Measurements from ENCODE around the gene BHMT2.

Gene BHMT2

DNA sequence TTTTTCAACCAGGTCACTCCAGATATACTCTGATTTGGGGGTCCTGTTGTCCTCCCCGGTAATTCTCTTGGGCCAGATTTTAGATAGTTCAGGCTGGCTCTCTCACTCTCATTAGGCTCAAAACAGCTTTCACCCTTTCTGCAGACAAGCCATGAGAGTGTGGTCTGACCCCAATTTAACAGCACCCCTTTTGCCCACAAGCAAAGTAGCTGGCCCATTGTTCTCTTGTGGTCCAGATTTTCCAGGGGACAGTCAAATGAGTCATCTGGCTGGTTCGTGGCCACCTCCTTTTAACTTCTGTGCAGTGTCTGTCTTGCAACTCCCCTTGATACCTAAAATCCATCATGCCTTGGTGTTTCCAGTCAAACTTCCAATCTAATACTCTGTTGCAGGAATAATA lies 16.5 kb downstream of the BHMT2 start:
- H3K4me3 ChIP-seq (IDR thresholded peaks at IDR 0.05; ENCODE audit: insufficient read depth, low read depth, low read length): no peak overlapping the region
- H3K9ac ChIP-seq: no peak overlapping the region
- H4K20me1 ChIP-seq (ENCODE audit: insufficient read depth): no peaks in the 10 kb centered on the region
- no peaks in the 10 kb centered on the region for H3K27me3 ChIP-seq (ENCODE audit: insufficient read depth, low read depth)
- no peak overlapping the region for H3K27ac ChIP-seq
- no peak for TF ChIP-seq CTCF (conservative IDR thresholded peaks at IDR 0.05; ENCODE audit: low read depth, low read length)
- H3K4me1 ChIP-seq (ENCODE audit: low read depth, poor library complexity, severe bottlenecking): no peaks in the 10 kb centered on the region
- H3K36me3 ChIP-seq (ENCODE audit: insufficient read depth): no peaks in the 10 kb centered on the region
- no peak overlapping the region for H3K4me2 ChIP-seq
- no peaks in the 10 kb centered on the region for H3K79me2 ChIP-seq (ENCODE audit: insufficient read depth, low read depth)
- H2AFZ ChIP-seq (ENCODE audit: low read depth): no peak overlapping the region

GRCh38 chr5:79088507-79088906 lies 18.9 kb downstream of the BHMT2 start:
- Histone ChIP-seq H3K79me2 (ENCODE audit: insufficient read depth, low read depth) (no peaks in the 10 kb centered on the region), H3K4me3 (IDR thresholded peaks at IDR 0.05; ENCODE audit: insufficient read depth, low read depth, low read length) (no peak overlapping the region), H3K27me3 (ENCODE audit: insufficient read depth, low read depth) (no peaks in the 10 kb centered on the region), H3K4me1 (ENCODE audit: low read depth, poor library complexity, severe bottlenecking) (no peaks in the 10 kb centered on the region), H2AFZ (ENCODE audit: low read depth) (no peak overlapping the region), H3K27ac (no peak overlapping the region), H4K20me1 (ENCODE audit: insufficient read depth) (no peaks in the 10 kb centered on the region), H3K4me2 (no peak overlapping the region), H3K9ac (no peak overlapping the region), H3K36me3 (ENCODE audit: insufficient read depth) (no peaks in the 10 kb centered on the region)
- TF ChIP-seq CTCF (conservative IDR thresholded peaks at IDR 0.05; ENCODE audit: low read depth, low read length): no peak

- H2AFZ ChIP-seq (ENCODE audit: low read depth): no peak overlapping the region
- no peak overlapping the region for H3K9ac ChIP-seq
- no peak for TF ChIP-seq CTCF (conservative IDR thresholded peaks at IDR 0.05; ENCODE audit: low read depth, low read length)
- H3K36me3 ChIP-seq (ENCODE audit: insufficient read depth): no peaks in the 10 kb centered on the region
- no peak overlapping the region for H3K4me3 ChIP-seq (IDR thresholded peaks at IDR 0.05; ENCODE audit: insufficient read depth, low read depth, low read length)
- H3K79me2 ChIP-seq (ENCODE audit: insufficient read depth, low read depth): no peaks in the 10 kb centered on the region
- no peaks in the 10 kb centered on the region for H4K20me1 ChIP-seq (ENCODE audit: insufficient read depth)
- H3K4me1 ChIP-seq (ENCODE audit: low read depth, poor library complexity, severe bottlenecking): no peaks in the 10 kb centered on the region
- no peaks in the 10 kb centered on the region for H3K27me3 ChIP-seq (ENCODE audit: insufficient read depth, low read depth)
- no peak overlapping the region for H3K27ac ChIP-seq
- no peak overlapping the region for H3K4me2 ChIP-seq
Observed at GRCh38 chr5:79091064-79091463, 21.5 kb downstream of the BHMT2 start.

DNA sequence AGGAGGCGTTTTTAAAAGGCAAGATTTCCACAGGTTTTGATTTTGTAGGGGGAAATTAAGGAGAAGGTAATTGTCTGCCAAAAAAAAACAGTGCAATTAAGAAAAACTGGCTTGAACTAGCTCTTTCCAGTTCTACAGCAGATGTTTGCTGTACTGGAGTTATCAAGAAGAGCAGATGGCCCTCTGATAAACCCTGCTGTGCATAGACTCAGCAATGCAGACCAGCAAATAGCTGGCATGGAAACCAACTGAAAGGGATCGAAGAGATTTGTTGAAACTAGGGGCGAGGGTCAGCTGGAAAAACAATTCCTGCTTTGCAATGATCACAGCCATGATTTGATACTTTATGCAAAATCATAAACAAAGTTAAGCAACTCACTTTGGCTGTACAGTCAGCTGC lies 24.2 kb downstream of the BHMT2 start:
- no peak overlapping the region for H3K4me2 ChIP-seq
- no peaks in the 10 kb centered on the region for H4K20me1 ChIP-seq (ENCODE audit: insufficient read depth)
- no peak overlapping the region for H3K9ac ChIP-seq
- no peak for TF ChIP-seq CTCF (conservative IDR thresholded peaks at IDR 0.05; ENCODE audit: low read depth, low read length)
- no peak overlapping the region for H3K27ac ChIP-seq
- no peaks in the 10 kb centered on the region for H3K79me2 ChIP-seq (ENCODE audit: insufficient read depth, low read depth)
- H3K4me1 ChIP-seq (ENCODE audit: low read depth, poor library complexity, severe bottlenecking): no peaks in the 10 kb centered on the region
- no peaks in the 10 kb centered on the region for H3K27me3 ChIP-seq (ENCODE audit: insufficient read depth, low read depth)
- H3K36me3 ChIP-seq (ENCODE audit: insufficient read depth): no peaks in the 10 kb centered on the region
- H3K4me3 ChIP-seq (IDR thresholded peaks at IDR 0.05; ENCODE audit: insufficient read depth, low read depth, low read length): no peak overlapping the region
- no peak overlapping the region for H2AFZ ChIP-seq (ENCODE audit: low read depth)

- TF ChIP-seq CTCF (conservative IDR thresholded peaks at IDR 0.05; ENCODE audit: low read depth, low read length): 0 out of 2 replicates have a peak, but pooled peaks have one; percentile 24
- Histone ChIP-seq H3K4me3 (IDR thresholded peaks at IDR 0.05; ENCODE audit: insufficient read depth, low read depth, low read length) (no peak overlapping the region), H2AFZ (ENCODE audit: low read depth) (no peak overlapping the region), H3K36me3 (ENCODE audit: insufficient read depth) (no peaks in the 10 kb centered on the region), H3K79me2 (ENCODE audit: insufficient read depth, low read depth) (no peaks in the 10 kb centered on the region), H3K4me2 (no peak overlapping the region), H3K9ac (no peak overlapping the region), H4K20me1 (ENCODE audit: insufficient read depth) (no peaks in the 10 kb centered on the region), H3K4me1 (ENCODE audit: low read depth, poor library complexity, severe bottlenecking) (no peaks in the 10 kb centered on the region), H3K27me3 (ENCODE audit: insufficient read depth, low read depth) (no peaks in the 10 kb centered on the region), H3K27ac (no peak overlapping the region)
Observed at GRCh38 chr5:79105868-79106267, 36.3 kb downstream of the BHMT2 start.
